Stimulated activated naive CD8-positive, alpha-beta T cell treated with anti-CD3 and anti-CD28 coated beads, Interleukin-15, Interleukin-2, amounts not matched to agents 100 ng/mL and 50 ng/mL, for 24 hours (primary cell): ENCODE data around the gene MAGEA12.
"Not testable (repeated sequence)": the region's sequence is repeated elsewhere in the genome, so short reads cannot be mapped to it uniquely, and the experiment has no call there.

Source experiments
- H3K27ac Mint-ChIP-seq: one replicate; pipeline ENCODE4 v1.8.0; 2021; ENCODE audit warnings: mild to moderate bottlenecking, mixed read lengths
- H3K27me3 Mint-ChIP-seq: one replicate; pipeline ENCODE4 v1.8.0; 2021; ENCODE audit warnings: mixed read lengths
- H3K36me3 Mint-ChIP-seq: one replicate; pipeline ENCODE4 v1.8.0; 2021; ENCODE audit warnings: low read depth, mixed read lengths
- H3K4me1 Mint-ChIP-seq: one replicate; pipeline ENCODE4 v1.8.0; 2021; ENCODE audit warnings: low read depth, mixed read lengths
- H3K4me3 Mint-ChIP-seq: one replicate; pipeline ENCODE4 v1.8.0; 2021; ENCODE audit warnings: mild to moderate bottlenecking, mixed read lengths
- H3K9me3 Mint-ChIP-seq: one replicate; pipeline ENCODE4 v1.8.0; 2021; ENCODE audit warnings: mixed read lengths

MAGEA12 gene

GRCh38 chrX:152753686-152754650 lies 20.4 kb downstream of the MAGEA12 start, which contains the start of gene MAGEA2:
Gene MAGEA2, minus strand, starts transcription at chrX:152753842. Its CDS starts 2,479 bp downstream, at chrX:152751363.
- H3K27me3 Mint-ChIP-seq, H3K9me3 Mint-ChIP-seq, H3K4me1 Mint-ChIP-seq, H3K36me3 Mint-ChIP-seq, H3K4me3 Mint-ChIP-seq, H3K27ac Mint-ChIP-seq: not testable (repeated sequence)

DNA sequence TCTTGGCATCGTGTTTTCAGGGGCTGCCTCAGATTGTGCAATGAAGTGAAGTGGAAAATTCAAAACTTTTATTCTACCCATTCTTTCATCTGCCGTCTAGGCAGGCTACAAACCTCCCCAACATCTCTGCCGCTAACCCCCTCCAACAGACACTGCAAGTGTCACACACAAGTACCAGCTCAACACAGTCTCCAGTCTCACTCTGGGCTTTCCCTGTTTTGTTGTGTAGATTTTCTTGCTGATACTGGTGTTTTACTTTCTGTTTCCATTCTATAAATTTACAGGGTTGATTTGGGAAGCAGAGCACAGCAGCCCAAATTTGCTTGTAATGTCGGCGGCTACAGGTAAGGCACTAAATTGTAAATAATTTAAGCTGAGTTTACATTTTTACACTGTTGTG lies 21.3 kb downstream of the MAGEA12 start:
- not testable (repeated sequence) for H3K9me3 Mint-ChIP-seq, H3K27ac Mint-ChIP-seq, H3K36me3 Mint-ChIP-seq, H3K4me1 Mint-ChIP-seq, H3K27me3 Mint-ChIP-seq, H3K4me3 Mint-ChIP-seq

- H3K9me3 Mint-ChIP-seq, H3K4me3 Mint-ChIP-seq, H3K4me1 Mint-ChIP-seq, H3K27me3 Mint-ChIP-seq, H3K36me3 Mint-ChIP-seq, H3K27ac Mint-ChIP-seq: not testable (repeated sequence)
Measured at GRCh38 chrX:152758918-152759317, 25.4 kb downstream of the MAGEA12 start, which contains the start of gene CSAG3. Gene CSAG3, plus strand, starts transcription at chrX:152759218.

DNA sequence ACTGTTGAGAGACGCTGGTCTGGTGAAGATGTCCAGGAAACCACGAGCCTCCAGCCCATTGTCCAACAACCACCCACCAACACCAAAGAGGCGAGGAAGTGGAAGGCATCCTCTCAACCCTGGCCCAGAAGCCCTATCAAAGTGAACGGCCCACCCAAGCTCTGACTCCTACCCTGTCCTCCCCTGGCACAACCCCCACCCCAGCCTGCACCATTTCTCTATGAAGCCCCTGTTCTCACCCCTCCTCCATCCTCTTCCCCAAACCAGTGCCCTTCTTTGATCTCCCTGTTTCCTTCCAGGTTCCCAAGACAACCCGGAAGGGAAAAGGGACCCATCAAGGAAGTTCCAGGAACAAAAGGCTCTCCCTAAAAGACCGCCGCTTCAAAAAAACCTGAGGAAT lies 26.0 kb downstream of the MAGEA12 start:
- not testable (repeated sequence) for H3K27me3 Mint-ChIP-seq, H3K36me3 Mint-ChIP-seq, H3K27ac Mint-ChIP-seq, H3K9me3 Mint-ChIP-seq, H3K4me3 Mint-ChIP-seq, H3K4me1 Mint-ChIP-seq

- H3K9me3 Mint-ChIP-seq, H3K36me3 Mint-ChIP-seq, H3K27ac Mint-ChIP-seq: not testable (repeated sequence)
Measured at GRCh38 chrX:152761582-152761981, 28.0 kb downstream of the MAGEA12 start.

GRCh38 chrX:152766562-152766961 lies 33.0 kb downstream of the MAGEA12 start:
- H3K9me3 Mint-ChIP-seq, H3K27me3 Mint-ChIP-seq, H3K36me3 Mint-ChIP-seq, H3K4me3 Mint-ChIP-seq, H3K27ac Mint-ChIP-seq, H3K4me1 Mint-ChIP-seq: not testable (repeated sequence)

More at GRCh38 chrX:152761582-152761981, 28.0 kb downstream of the MAGEA12 start:
- H3K4me3 Mint-ChIP-seq, H3K4me1 Mint-ChIP-seq, H3K27me3 Mint-ChIP-seq: not testable (repeated sequence)

- not testable (repeated sequence) for H3K9me3 Mint-ChIP-seq, H3K27me3 Mint-ChIP-seq, H3K4me3 Mint-ChIP-seq, H3K4me1 Mint-ChIP-seq, H3K36me3 Mint-ChIP-seq, H3K27ac Mint-ChIP-seq
Measured at GRCh38 chrX:152769549-152770289, 36.2 kb downstream of the MAGEA12 start, which contains the start of gene MAGEA6. Gene MAGEA6, minus strand, starts transcription at chrX:152769689. Its CDS starts 2,039 bp downstream, at chrX:152767650.

GRCh38 chrX:152787062-152787461 lies 53.5 kb downstream of the MAGEA12 start:
- not testable (repeated sequence) for H3K27ac Mint-ChIP-seq, H3K9me3 Mint-ChIP-seq, H3K36me3 Mint-ChIP-seq, H3K4me1 Mint-ChIP-seq, H3K4me3 Mint-ChIP-seq, H3K27me3 Mint-ChIP-seq
